Osteoblast (primary cell): ENCODE data around the gene GDF2. TPM values are rescaled to one million over a fixed set of nuclear protein-coding genes. Genes with fewer than 3 reads are reported as not detected.
A peak's percentile ranks its signal among the peaks of the same experiment; 100 is the strongest.

Source experiments
- DNase-seq: peaks from one replicate; pipeline ENCODE4 v3.0.0; 2011; ENCODE audit warnings: low spot score, mixed read lengths; ENCODE audit not compliant: insufficient read length; ENCODE audit errors: missing footprints
- H2AFZ ChIP-seq: 2 replicates; pipeline ENCODE4 v1.6.0; 2011; ENCODE audit warnings: mild to moderate bottlenecking, low read length
- H3K27ac ChIP-seq: 2 replicates; pipeline ENCODE4 v1.5.1; 2011; ENCODE audit warnings: mild to moderate bottlenecking, low read depth, low read length, moderate library complexity
- H3K27me3 ChIP-seq: 2 replicates; pipeline ENCODE4 v1.6.0; 2012; ENCODE audit warnings: mild to moderate bottlenecking, control low read depth, inconsistent platforms, low read length, moderate library complexity; ENCODE audit not compliant: insufficient read depth
- H3K36me3 ChIP-seq: 2 replicates; pipeline ENCODE4 v1.5.1; 2011; ENCODE audit warnings: mild to moderate bottlenecking, low read length, control low read depth, moderate library complexity; ENCODE audit not compliant: insufficient read depth
- H3K4me1 ChIP-seq: 2 replicates; pipeline ENCODE4 v1.5.1; 2011; ENCODE audit warnings: mild to moderate bottlenecking, low read length, control low read depth, moderate library complexity; ENCODE audit not compliant: insufficient read depth
- H3K4me2 ChIP-seq: 2 replicates; pipeline ENCODE4 v1.6.0; 2011; ENCODE audit warnings: mild to moderate bottlenecking, low read length; ENCODE audit not compliant: insufficient read depth
- H3K4me3 ChIP-seq: fragments of 200-600 bp; sonication (generic); 3 replicates; pipeline ENCODE4 v1.5.1; 2012; ENCODE audit warnings: mild to moderate bottlenecking, low read length, inconsistent platforms; ENCODE audit not compliant: insufficient read depth
- H3K79me2 ChIP-seq: 2 replicates; pipeline ENCODE4 v1.6.0; 2012; ENCODE audit warnings: mild to moderate bottlenecking, low read length, control low read depth, inconsistent platforms; ENCODE audit not compliant: insufficient read depth
- H3K9me3 ChIP-seq: 2 replicates; pipeline ENCODE4 v1.5.1; 2011; ENCODE audit warnings: low read depth, low read length, control low read depth
- H4K20me1 ChIP-seq: 2 replicates; pipeline ENCODE4 v1.6.0; 2012; ENCODE audit warnings: mild to moderate bottlenecking, low read length, control low read depth; ENCODE audit not compliant: insufficient read depth
- CTCF ChIP-seq: IDR thresholded peaks from 2 replicates; pipeline ENCODE4 v1.5.1; 2011; ENCODE audit warnings: mild to moderate bottlenecking, low read depth, low read length, moderate library complexity; ENCODE audit errors: extremely low read depth
- total RNA-seq: library from RNA; depleted of rRNA; stranded (reverse); fragments of >200 nt; gene quantifications from 2 replicates; pipeline ENCODE4 v1.2.3, GENCODE V29; 2012

Gene GDF2
- total RNA-seq, 1 donor: not detected

DNA sequence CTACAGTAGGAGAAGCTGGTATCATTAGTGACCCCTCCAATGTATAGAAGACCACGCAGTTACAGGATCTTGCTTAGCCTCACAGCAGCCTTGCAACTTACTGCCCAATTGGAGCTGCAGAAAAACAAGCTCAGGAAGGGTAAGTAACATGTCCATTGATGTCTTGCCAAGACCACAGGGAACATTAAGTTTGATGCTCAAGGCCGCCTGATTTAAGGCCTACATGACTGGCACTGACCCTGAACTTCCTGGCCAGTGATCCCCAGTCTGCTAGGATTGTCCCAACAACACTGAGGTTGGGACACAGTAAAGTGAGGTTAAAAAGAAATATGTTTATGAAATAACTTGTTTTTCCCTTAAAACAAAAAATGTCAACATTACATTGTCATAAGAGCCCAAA lies 6.8 kb upstream of the GDF2 start:
- H3K4me1 ChIP-seq: no peaks in the 10 kb centered on the region
- peaks cover 4% of the 10 kb centered on the region for H3K27me3 ChIP-seq
- H4K20me1 ChIP-seq: no peaks in the 10 kb centered on the region
- no peak overlapping the region for H2AFZ ChIP-seq
- H3K9me3 ChIP-seq: no peaks in the 10 kb centered on the region
- no peak for DNase-seq
- H3K4me3 ChIP-seq: no peak overlapping the region
- H3K79me2 ChIP-seq: no peaks in the 10 kb centered on the region
- no peak overlapping the region for H3K27ac ChIP-seq
- TF ChIP-seq CTCF: no peak
- H3K4me2 ChIP-seq: no peak overlapping the region
- H3K36me3 ChIP-seq: no peaks in the 10 kb centered on the region

GRCh38 chr10:47316131-47316530 lies 6.1 kb upstream of the GDF2 start:
- H3K4me1 ChIP-seq: no peaks in the 10 kb centered on the region
- H4K20me1 ChIP-seq: no peaks in the 10 kb centered on the region
- no peak overlapping the region for H3K4me2 ChIP-seq
- no peak overlapping the region for H3K4me3 ChIP-seq
- H3K36me3 ChIP-seq: no peaks in the 10 kb centered on the region
- H3K27me3 ChIP-seq: peaks cover 8% of the 10 kb centered on the region
- no peaks in the 10 kb centered on the region for H3K9me3 ChIP-seq
- H3K27ac ChIP-seq: no peak overlapping the region
- TF ChIP-seq CTCF: no peak
- H3K79me2 ChIP-seq: no peaks in the 10 kb centered on the region
- DNase-seq: no peak
- H2AFZ ChIP-seq: no peak overlapping the region

DNA sequence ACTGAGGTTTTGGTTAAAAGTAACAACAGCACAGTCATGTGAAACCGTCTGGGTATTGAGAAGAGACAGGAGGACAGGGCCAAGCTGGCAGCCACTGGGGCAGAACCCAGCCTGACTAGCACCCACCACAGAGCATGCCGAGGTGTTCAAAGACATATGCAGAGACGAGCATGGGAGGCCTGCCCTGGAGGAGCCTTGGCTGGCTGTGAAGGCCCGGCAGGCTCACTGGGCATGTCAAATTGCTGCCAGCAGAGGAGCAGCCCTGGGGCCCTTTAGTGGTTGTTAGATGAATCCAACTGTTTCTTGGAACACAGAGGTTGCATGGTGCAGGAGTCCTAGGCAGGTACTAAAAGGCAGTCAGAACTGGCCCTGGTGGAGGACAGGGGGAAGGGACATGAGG lies 5.0 kb upstream of the GDF2 start:
- Histone ChIP-seq H3K27ac (no peak overlapping the region), H3K4me3 (no peak overlapping the region), H4K20me1 (no peaks in the 10 kb centered on the region), H3K4me2 (no peak overlapping the region), H2AFZ (no peak overlapping the region), H3K79me2 (no peaks in the 10 kb centered on the region), H3K9me3 (no peaks in the 10 kb centered on the region), H3K27me3 (peaks cover 8% of the 10 kb centered on the region), H3K4me1 (no peaks in the 10 kb centered on the region), H3K36me3 (no peaks in the 10 kb centered on the region)
- TF ChIP-seq CTCF: no peak
- peak; percentile 22 for DNase-seq

DNA sequence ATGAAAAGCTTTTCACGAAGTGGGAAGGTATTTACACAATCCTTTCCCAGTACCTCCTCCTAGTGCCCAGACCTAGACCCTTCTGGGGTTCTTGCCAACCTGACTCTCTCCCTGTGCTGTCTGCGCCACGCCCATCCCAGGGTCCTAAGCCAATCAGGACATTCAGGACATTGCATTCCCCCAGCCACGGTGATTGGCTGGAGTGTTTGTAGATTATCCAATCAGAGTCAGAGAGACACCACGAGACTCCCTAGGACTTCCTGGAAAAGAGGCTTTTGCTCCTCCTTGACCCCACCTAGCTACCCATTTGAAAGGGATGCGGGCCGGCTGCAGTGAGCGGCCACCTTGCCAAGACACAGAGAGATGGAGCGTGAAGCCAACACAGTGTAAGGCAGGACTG lies 3.5 kb upstream of the GDF2 start:
- no peak overlapping the region for H3K27ac ChIP-seq
- peaks cover 12% of the 10 kb centered on the region for H3K27me3 ChIP-seq
- no peaks in the 10 kb centered on the region for H3K9me3 ChIP-seq
- TF ChIP-seq CTCF: no peak
- H2AFZ ChIP-seq: no peak overlapping the region
- H3K4me3 ChIP-seq: no peak overlapping the region
- no peaks in the 10 kb centered on the region for H3K36me3 ChIP-seq
- H4K20me1 ChIP-seq: no peaks in the 10 kb centered on the region
- DNase-seq: peak; percentile 13
- no peaks in the 10 kb centered on the region for H3K4me1 ChIP-seq
- no peaks in the 10 kb centered on the region for H3K79me2 ChIP-seq
- H3K4me2 ChIP-seq: no peak overlapping the region
